DMS 273 (cell line): ENCODE data around the gene STRIP1.

Experiments used
- DNase-seq: peaks from one replicate; lab custom pipeline; 2025; ENCODE audit not compliant: unreplicated experiment; lab: John Stamatoyannopoulos, UW

STRIP1 gene

DNA sequence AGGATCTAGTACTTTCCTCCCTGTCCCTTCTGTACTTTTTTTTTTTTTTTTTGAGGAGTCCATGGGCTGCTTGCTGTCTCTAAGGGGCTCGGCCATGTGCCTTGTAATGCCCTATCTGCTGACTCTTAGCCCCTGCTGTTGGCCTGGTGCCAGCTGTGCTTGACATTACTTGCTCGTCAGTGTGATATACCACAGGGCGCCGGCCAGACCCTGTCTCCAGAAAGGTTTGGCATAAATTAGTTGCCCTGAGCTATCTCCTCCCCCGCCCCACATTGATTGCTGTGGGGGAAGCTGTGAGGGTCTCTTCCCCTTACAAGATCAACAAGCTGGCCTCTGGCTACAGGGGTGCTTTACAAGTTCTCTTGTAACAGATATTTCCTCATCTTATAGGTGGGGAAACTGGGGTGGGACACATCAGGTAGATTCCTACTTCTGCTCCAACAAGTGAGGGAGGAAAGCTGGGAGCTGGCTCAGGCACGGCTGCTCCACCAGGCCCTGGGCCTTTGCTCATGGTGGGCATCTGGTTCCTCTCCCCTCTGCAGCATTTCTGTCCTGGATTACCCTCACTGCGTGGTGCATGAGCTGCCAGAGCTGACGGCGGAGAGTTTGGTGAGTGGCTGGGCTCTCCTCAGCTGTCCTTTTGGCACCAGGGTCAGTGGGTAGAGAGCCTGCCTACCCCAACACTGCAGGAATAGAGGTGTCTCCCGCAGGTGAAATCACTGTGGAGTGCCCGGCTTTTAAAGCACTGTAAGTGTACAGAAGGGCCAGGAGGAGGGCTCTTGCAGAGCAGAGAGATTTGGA, 15.6 kb downstream of the STRIP1 start:
- DNase-seq = peak; percentile 16

DNA sequence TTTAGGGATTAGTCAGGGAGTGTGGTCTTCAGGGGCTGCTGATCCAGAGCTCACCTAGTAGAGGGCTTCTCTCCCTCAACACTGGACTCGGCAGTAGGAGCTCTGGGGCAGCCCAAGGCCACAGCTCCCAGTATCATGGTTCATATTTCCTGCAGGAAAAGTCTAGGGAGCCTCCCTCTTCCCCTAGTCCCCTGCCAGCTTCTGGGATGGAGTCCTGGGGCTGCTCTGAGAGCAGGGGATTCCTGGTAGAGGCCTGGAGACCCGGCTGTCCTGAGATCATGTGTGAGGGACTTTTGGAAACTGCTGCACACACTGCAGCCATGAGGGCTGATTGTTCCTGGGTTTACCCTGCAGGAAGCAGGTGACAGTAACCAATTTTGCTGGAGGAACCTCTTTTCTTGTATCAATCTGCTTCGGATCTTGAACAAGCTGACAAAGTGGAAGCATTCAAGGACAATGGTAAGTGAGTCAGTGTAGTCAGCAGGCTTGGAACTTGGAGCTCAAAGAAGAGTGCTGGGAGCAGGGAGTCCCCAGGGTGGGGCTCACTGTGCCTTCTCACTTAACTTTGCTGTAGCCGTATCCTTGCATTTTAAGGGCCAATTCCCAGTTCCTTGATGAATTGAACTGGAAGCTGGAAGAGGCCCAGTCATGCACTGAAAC, 16.3 kb downstream of the STRIP1 start:
- no peak for DNase-seq

DNA sequence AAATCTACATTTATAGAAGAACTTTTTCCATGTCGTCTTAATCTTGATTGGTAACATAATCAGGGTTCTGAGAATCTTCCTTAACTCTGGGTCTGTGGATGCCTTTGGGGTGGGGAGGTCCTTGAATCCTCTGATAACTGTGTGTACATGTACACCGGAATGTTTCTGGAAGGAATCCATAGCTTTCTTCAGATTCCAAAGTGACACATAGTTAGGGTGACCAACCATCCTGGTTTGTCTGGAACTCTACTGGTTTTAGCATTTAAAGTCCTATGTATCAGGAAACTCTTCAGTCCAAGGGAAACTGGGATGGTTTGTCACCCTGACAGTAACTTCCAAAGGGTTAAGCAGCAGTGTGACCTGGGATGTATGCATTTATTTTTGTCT, 16.8 kb downstream of the STRIP1 start:
- DNase-seq = no peak

- peak; percentile 72 for DNase-seq
Measured at GRCh38 chr1:110053552-110054428, 19.4 kb downstream of the STRIP1 start.

- DNase-seq = no peak
Measured at GRCh38 chr1:110055493-110056284, 21.3 kb downstream of the STRIP1 start.

DNA sequence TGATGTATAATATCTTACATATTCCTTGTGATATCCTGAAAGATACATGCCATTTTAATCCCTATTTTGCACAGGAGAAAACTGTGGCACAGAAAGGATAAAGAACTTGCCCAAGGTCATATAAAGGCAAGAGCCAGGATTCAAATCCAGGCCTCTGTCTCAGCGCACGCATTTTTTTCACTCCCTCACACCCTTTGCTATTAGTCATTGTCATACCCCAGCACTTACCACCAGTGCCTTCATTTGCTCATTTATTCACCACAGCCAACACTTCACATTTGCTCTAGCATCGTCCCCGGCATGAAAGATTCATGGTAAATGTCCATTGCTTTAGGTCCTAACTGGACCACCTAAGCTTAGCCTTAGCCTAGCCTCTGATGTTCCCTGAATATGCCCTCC, 21.9 kb downstream of the STRIP1 start:
- no peak for DNase-seq

GRCh38 chr1:110056776-110057175, 22.4 kb downstream of the STRIP1 start:
- no peak for DNase-seq

DNA sequence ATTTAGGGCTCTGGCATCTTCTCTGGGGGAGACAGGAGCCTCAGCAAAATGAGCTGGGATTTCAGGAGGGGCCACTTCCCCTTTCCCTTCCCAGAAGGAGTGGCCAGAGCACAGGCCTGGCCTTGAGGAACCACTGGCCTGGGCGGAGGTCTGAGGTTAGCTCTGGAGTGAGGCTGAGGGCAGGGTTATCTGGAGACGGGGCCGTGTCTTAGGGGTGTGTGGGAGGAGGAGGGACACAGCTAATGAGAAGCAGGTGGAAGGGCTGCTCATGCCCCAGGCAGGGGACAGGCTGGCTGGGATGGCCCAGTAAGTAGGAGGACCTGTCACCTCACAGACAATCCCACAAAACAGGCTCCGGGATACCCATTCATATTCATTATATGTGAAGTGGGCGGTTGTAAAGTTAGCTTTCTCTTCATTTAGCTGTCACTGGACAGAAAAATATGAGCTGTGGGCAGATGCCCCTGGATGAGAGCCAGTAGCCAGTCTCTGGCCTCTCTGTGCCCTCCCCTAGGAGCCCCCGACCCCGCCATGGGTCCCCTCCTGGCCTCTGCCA, 23.6 kb downstream of the STRIP1 start:
- no peak for DNase-seq

GRCh38 chr1:110058591-110058990, 24.2 kb downstream of the STRIP1 start:
- DNase-seq = no peak

DNA sequence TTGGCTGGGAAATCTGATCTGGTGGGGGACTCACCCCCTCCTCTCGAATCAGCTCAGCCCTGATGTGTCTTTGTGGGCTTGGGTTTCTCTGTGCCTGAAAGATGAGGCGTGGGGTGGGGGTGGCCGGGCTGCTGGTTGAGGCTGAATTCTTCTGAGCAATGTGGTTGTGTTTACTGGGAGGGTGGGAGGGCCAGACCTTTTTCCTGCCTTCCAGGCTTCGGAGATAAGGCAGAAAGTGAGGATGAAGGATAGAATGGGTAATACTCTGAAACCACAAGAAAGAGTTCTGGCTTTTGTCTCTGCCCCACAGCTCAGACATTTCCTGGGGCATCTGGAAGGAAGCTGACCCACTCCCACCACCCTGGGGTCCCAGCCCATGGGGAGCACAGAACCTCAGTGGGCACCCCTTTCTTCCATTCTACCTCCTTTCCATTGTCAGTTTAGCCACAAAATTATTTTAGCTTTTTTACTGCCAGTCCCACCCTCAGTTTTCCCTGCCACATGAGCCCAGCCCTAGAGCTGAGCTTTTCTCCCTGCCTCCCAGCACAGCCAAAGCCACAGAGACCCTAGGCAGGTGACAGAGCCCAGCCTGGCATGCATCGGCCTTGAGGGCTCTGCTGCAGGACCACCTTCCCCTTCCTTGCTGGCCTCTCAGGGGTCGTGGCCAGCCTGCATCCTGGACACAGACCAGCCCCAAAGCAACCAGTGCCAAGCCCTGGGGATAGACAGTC, 24.9 kb downstream of the STRIP1 start:
- no peak for DNase-seq

DNA sequence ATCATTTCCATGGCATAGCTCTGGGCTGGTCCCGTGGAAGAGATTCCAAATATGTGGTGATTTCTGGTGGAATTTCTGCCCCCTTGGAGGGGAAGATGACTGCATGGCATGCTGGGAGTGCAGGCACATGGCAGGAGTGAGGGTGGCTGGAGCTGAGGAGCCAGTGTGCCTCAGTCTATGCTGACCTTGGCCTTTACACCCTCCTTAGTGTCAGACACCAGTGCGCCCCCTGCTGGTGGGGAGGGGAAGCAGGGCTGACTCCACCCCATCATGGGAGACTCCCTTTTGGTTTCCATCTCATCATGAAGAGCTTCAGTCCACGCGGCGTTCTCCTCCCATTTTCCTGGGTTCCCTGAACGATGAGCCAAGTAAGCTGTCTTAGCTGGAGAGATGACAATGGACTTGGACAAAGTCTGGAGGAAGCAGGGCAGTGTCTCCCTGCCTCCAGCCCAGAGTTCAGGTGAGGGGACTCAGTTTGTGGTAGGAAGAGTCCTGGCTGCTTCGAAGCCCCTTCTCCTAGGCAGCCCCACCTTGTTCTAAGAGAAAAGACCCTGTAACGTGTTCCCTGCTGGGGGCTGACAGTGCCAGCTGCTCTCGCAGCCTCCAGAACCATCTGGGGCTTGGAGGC, 25.7 kb downstream of the STRIP1 start:
- DNase-seq = peak; percentile 73

DNA sequence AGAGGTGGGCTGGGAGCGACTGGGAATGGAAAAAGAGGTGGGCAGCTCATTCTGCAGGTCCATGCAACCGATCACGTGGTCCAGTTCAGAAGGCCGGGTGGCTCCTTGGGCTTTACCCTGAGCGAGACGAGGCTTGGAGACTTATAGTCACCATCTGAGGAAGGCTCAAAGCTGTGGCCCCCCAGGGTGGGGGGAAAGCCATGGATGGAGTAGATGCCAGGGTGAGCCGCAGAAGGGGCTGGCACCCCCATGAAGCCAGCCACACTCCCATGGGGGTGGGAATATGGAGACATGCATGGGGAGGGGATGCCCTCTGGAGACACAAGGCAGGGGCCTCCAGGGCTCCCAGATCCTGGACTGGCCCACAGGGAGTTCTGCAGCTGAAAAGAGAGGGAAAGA, 26.2 kb downstream of the STRIP1 start:
- no peak for DNase-seq

DNA sequence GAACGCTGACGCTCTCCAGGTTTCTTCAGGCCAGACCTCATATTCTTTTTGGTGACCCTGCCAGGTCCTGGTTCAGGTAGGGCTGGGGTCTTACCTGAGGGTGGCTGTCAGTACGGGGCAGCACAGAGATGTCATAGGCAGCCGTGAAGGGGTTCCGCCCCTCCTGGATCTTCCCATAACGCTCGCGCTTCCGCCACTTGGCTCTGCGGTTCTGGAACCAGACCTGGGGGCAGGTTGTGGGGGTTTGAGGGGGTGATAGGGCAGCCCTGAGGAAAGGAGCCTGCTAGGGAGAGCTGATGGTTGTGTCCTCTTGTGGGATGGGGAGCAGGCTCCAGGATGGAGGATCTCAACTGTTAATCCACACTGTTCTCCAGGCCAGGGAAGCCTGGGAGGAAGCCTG, 26.9 kb downstream of the STRIP1 start:
- no peak for DNase-seq

DNA sequence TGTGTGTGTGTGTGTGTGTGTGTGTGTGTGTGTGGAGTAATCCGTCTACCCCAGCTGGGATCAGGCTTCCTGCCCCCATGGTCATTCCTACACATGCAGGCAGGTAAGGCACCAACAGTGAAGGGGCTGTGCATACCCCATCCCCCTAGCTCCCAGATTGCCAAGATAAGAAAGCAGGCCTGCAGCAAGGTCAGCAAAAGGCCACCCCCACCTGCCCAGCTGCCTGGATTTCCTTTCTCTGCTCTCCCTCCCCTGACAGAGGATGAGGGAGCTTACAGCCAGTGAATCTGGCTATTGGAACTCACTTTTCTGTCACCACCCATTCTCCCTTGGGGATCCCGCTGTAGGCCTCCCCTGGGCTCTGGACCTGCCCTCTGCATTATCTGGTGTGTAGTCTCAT, 28.2 kb downstream of the STRIP1 start:
- no peak for DNase-seq

DNA sequence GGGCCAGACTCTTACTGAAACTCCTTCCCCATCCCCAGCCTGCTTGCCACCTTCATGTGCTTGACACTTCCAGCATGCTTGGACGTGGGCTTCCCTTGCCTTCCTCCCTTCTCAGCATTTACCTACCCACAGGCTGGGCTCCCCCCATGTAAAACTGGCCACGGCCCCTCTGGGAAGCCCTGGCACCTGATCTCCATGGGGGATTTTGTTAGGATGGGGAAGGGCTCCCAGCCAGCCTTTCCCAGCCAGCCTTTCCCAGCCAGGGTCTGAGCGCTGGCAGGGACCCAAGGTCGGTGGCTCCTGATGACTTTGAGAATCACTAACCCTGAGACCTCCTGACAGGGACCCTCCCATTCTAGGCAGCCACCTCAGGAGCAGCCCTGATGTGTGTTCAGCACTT, 29.4 kb downstream of the STRIP1 start:
- DNase-seq = no peak

- no peak for DNase-seq
Measured at GRCh38 chr1:110064576-110065337, 30.3 kb downstream of the STRIP1 start.

DNA sequence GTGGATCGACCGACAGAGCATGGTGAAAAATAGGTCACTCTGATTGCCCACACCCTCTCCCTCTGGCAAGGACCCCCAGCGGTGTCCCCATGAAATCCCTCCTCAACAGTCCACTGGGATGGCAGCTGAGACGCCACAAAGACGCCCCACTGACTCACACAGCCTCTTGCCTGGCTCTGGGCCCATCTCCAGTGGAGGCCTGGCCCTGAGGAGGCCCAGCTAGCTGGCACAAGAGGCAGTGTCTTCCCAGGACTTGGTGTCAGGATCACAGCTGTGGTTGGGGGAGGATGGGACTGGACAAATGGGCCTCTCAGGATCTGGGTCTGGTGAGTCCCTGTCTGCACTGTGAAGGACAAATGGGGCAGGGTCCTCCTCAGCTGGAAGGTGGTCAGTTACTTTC, 31.4 kb downstream of the STRIP1 start:
- no peak for DNase-seq

DNA sequence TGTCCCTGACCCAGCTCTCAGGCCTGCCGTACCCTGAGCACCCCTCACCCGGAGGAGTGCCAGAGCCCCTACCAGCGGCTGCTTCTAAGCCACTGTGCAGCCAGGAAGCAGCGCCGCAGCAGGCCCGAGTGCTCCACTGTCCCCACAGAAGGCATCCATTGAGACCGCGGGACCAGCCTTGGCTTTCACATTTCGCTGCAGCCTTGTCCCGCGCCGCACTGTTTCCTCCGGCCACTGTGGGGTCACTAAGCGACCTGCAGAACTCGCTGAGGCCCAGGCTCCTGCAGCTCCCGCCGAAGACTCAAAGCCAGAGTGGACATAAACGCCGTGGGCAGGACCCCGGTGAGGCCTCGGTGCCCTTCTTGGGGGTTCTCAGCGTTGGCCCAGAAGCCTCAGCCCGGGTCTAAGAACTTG, 33.1 kb downstream of the STRIP1 start:
- no peak for DNase-seq
